ENCODE measurements around the gene DNM3.

- TF ChIP-seq CTCF (IDR thresholded peaks at IDR 0.05; ENCODE audit: insufficient read depth, low read length, poor library complexity, severe bottlenecking) = no peak
- TF ChIP-seq EZH2phosphoT487 (conservative IDR thresholded peaks at IDR 0.05; ENCODE audit: low read length) = no peak
Measured at GRCh38 chr1:172320733-172321132, 479.4 kb downstream of the DNM3 start.
